ENCODE results near the gene ARFIP2. TPM values are rescaled to one million over a fixed set of nuclear protein-coding genes. Genes with fewer than 3 reads are reported as not detected.
"Not testable (repeated sequence)": the region's sequence is repeated elsewhere in the genome, so short reads cannot be mapped to it uniquely, and the experiment has no call there.

ARFIP2 gene, protein sequence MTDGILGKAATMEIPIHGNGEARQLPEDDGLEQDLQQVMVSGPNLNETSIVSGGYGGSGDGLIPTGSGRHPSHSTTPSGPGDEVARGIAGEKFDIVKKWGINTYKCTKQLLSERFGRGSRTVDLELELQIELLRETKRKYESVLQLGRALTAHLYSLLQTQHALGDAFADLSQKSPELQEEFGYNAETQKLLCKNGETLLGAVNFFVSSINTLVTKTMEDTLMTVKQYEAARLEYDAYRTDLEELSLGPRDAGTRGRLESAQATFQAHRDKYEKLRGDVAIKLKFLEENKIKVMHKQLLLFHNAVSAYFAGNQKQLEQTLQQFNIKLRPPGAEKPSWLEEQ
- polyA plus RNA-seq = 10 to 100 TPM; 29.3 to 42.5 TPM

GRCh38 chr11:6481012-6481923 is at the start of gene ARFIP2, which contains the start of gene TIMM10B:
TSS of gene ARFIP2 (minus strand) at chr11:6481331. CDS start at chr11:6480421, 910 bp downstream.
TSS of gene TIMM10B (plus strand) at chr11:6481501. CDS start at chr11:6481517, 16 bp downstream.
- Histone ChIP-seq H3K36me3 (ENCODE audit: control insufficient read depth in 2 of 2, insufficient read depth in 2 of 2, low read length in 1 of 2) (peaks cover 10 to 24% of the 10 kb centered on the region in 2 donors), H3K4me3 (ENCODE audit: low read depth in 1 of 2, low read length in 2 of 2) (peak within 1 kb of the TSS; percentile 81 to 83), H3K27me3 (ENCODE audit: control insufficient read depth in 1 of 2, insufficient read depth in 2 of 2, low read length in 2 of 2) (no peaks in the 10 kb centered on the region), H3K4me1 (ENCODE audit: control insufficient read depth in 2 of 2, insufficient read depth in 2 of 2, low read length in 1 of 2) (peaks cover 6 to 9% of the 10 kb centered on the region in 2 donors), H3K27ac (ENCODE audit: low read depth in 2 of 2, low read length in 1 of 2) (peak within 1 kb of the TSS; percentile 96 to 99), H3K9me3 (ENCODE audit: control insufficient read depth in 2 of 2, insufficient read depth in 1 of 2, low read depth in 1 of 2, low read length in 1 of 2) (no peaks in the 10 kb centered on the region)
- 0% methylated on average over 66 of the region's 66 CpGs for WGBS, 2 donors

GRCh38 chr11:6530848-6531247 is 49.7 kb upstream of the ARFIP2 start:
- H3K4me3 ChIP-seq (ENCODE audit: low read depth in 1 of 2, low read length in 2 of 2) = no peak overlapping the region
- 91 to 94% methylated on average over 2 of the region's 2 CpGs for WGBS, 2 donors

GRCh38 chr11:6529266-6529665 is 48.1 kb upstream of the ARFIP2 start:
- no peak overlapping the region for H3K4me3 ChIP-seq (ENCODE audit: low read depth in 1 of 2, low read length in 2 of 2)
- no peaks in the 10 kb centered on the region for H3K27me3 ChIP-seq (ENCODE audit: control insufficient read depth in 1 of 2, insufficient read depth in 2 of 2, low read length in 2 of 2)
- no peaks in the 10 kb centered on the region for H3K4me1 ChIP-seq (ENCODE audit: control insufficient read depth in 2 of 2, insufficient read depth in 2 of 2, low read length in 1 of 2)
- peaks cover 0 to 11% of the 10 kb centered on the region in 2 donors for H3K36me3 ChIP-seq (ENCODE audit: control insufficient read depth in 2 of 2, insufficient read depth in 2 of 2, low read length in 1 of 2)
- WGBS, 2 donors = 93 to 95% methylated on average over 2 of the region's 2 CpGs
- H3K9me3 ChIP-seq (ENCODE audit: control insufficient read depth in 2 of 2, insufficient read depth in 1 of 2, low read depth in 1 of 2, low read length in 1 of 2) = no peaks in the 10 kb centered on the region
- H3K27ac ChIP-seq (ENCODE audit: low read depth in 2 of 2, low read length in 1 of 2) = no peak overlapping the region

More at GRCh38 chr11:6530848-6531247, 49.7 kb upstream of the ARFIP2 start:
- Histone ChIP-seq H3K4me1 (ENCODE audit: control insufficient read depth in 2 of 2, insufficient read depth in 2 of 2, low read length in 1 of 2) (no peaks in the 10 kb centered on the region), H3K36me3 (ENCODE audit: control insufficient read depth in 2 of 2, insufficient read depth in 2 of 2, low read length in 1 of 2) (peaks cover 0 to 11% of the 10 kb centered on the region in 2 donors), H3K27ac (ENCODE audit: low read depth in 2 of 2, low read length in 1 of 2) (no peak overlapping the region), H3K27me3 (ENCODE audit: control insufficient read depth in 1 of 2, insufficient read depth in 2 of 2, low read length in 2 of 2) (no peaks in the 10 kb centered on the region), H3K9me3 (ENCODE audit: control insufficient read depth in 2 of 2, insufficient read depth in 1 of 2, low read depth in 1 of 2, low read length in 1 of 2) (no peaks in the 10 kb centered on the region)

DNA sequence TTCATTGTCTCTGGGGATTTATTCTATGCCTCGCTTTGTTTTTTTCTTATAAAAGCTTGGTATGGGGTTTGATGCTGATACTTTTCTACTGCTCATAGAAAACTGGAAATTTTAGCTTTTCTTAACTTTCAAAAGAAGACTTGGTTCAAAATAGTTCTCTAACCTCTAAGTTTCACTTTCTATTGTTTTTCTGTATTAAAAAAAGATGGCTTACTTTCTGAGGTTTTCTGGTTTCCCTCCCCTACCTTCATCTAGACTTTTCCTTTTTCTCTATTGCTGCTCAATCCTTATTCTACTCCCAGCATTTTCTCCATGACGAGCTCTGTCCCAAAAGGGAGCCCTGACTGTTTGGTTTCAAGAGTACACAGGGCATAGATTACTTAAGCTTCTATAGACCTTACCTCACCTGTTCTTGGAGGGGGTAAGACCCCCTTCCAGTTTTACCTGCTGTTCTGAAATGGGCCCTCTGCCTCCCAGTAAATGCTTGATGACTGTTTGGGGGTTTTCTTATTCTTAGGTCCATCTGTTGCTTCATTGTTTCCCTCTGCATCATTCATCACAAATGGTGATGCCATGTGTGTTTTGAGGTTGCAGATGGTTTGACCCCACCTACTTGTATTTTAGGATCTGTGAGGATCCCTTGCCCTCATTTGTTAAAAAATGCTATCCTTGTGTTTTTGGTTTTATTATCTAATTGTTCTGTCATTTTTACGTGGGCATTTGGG is 45.4 kb upstream of the ARFIP2 start:
- H3K27ac ChIP-seq (ENCODE audit: low read depth in 2 of 2, low read length in 1 of 2) = no peak overlapping the region
- H3K9me3 ChIP-seq (ENCODE audit: control insufficient read depth in 2 of 2, insufficient read depth in 1 of 2, low read depth in 1 of 2, low read length in 1 of 2) = no peaks in the 10 kb centered on the region
- H3K27me3 ChIP-seq (ENCODE audit: control insufficient read depth in 1 of 2, insufficient read depth in 2 of 2, low read length in 2 of 2) = no peaks in the 10 kb centered on the region
- no peak overlapping the region for H3K4me3 ChIP-seq (ENCODE audit: low read depth in 1 of 2, low read length in 2 of 2)
- H3K36me3 ChIP-seq (ENCODE audit: control insufficient read depth in 2 of 2, insufficient read depth in 2 of 2, low read length in 1 of 2) = peaks cover 0 to 4% of the 10 kb centered on the region in 2 donors
- 81% methylated on average over 3 of the region's 3 CpGs for WGBS, 2 donors
- no peaks in the 10 kb centered on the region for H3K4me1 ChIP-seq (ENCODE audit: control insufficient read depth in 2 of 2, insufficient read depth in 2 of 2, low read length in 1 of 2)

GRCh38 chr11:6523253-6523652 is 42.1 kb upstream of the ARFIP2 start:
- Histone ChIP-seq H3K9me3 (ENCODE audit: control insufficient read depth in 2 of 2, insufficient read depth in 1 of 2, low read depth in 1 of 2, low read length in 1 of 2) (no peaks in the 10 kb centered on the region), H3K27ac (ENCODE audit: low read depth in 2 of 2, low read length in 1 of 2) (no peak overlapping the region), H3K36me3 (ENCODE audit: control insufficient read depth in 2 of 2, insufficient read depth in 2 of 2, low read length in 1 of 2) (peaks cover 4 to 8% of the 10 kb centered on the region in 2 donors), H3K27me3 (ENCODE audit: control insufficient read depth in 1 of 2, insufficient read depth in 2 of 2, low read length in 2 of 2) (no peaks in the 10 kb centered on the region), H3K4me1 (ENCODE audit: control insufficient read depth in 2 of 2, insufficient read depth in 2 of 2, low read length in 1 of 2) (no peaks in the 10 kb centered on the region), H3K4me3 (ENCODE audit: low read depth in 1 of 2, low read length in 2 of 2) (no peak overlapping the region)
- WGBS, 2 donors = 45 to 60% methylated on average over 1 of the region's 1 CpG

DNA sequence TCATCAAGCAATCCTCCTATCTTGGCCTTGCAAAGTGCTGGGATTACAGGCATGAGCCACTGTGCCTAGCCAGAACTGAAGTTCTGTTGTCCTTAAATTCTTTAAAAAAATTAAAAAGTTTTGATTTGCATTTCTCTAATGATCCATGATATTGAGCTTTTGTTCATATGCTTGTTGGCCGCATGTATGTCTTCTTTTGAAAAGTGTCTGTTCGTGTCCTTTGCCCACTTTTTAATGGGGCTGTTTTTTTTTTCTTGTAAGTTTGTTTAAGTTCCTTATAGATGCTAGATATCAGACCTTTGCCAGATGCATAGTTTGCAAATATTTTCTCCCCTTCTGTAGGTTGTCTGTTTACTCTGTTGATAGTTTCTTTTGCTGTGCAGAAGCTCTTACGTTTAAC is 40.8 kb upstream of the ARFIP2 start:
- 91 to 95% methylated on average over 3 of the region's 3 CpGs for WGBS, 2 donors
- not testable (repeated sequence) for H3K4me1 ChIP-seq (ENCODE audit: control insufficient read depth in 2 of 2, insufficient read depth in 2 of 2, low read length in 1 of 2); H3K4me3 ChIP-seq (ENCODE audit: low read depth in 1 of 2, low read length in 2 of 2); H3K27ac ChIP-seq (ENCODE audit: low read depth in 2 of 2, low read length in 1 of 2); H3K36me3 ChIP-seq (ENCODE audit: control insufficient read depth in 2 of 2, insufficient read depth in 2 of 2, low read length in 1 of 2); H3K9me3 ChIP-seq (ENCODE audit: control insufficient read depth in 2 of 2, insufficient read depth in 1 of 2, low read depth in 1 of 2, low read length in 1 of 2); H3K27me3 ChIP-seq (ENCODE audit: control insufficient read depth in 1 of 2, insufficient read depth in 2 of 2, low read length in 2 of 2)

DNA sequence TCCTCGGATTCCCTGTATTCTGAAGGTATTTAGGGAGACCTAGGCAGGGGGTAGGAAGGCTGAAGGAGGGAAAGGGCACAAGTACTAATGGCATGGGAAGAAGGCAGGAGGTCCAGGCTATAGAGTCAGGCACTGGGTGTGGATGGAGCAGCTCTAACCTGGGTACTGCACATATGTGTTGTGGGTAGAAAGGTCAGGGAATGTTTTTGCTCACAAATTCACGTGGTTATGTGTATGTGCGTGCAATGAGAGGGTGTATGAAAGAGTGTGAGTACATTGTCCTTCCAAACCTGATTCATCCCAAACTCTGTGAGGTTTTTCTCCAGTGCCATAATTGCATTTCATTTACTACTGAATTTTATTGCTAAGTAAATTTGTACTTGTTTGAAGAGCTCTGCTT is 39.1 kb upstream of the ARFIP2 start:
- WGBS, 2 donors = 90% methylated on average over 3 of the region's 3 CpGs
- H3K36me3 ChIP-seq (ENCODE audit: control insufficient read depth in 2 of 2, insufficient read depth in 2 of 2, low read length in 1 of 2) = peaks cover 3 to 8% of the 10 kb centered on the region in 2 donors

GRCh38 chr11:6516865-6517264 is 35.7 kb upstream of the ARFIP2 start:
- Histone ChIP-seq H3K9me3 (ENCODE audit: control insufficient read depth in 2 of 2, insufficient read depth in 1 of 2, low read depth in 1 of 2, low read length in 1 of 2) (no peaks in the 10 kb centered on the region), H3K4me1 (ENCODE audit: control insufficient read depth in 2 of 2, insufficient read depth in 2 of 2, low read length in 1 of 2) (no peaks in the 10 kb centered on the region), H3K36me3 (ENCODE audit: control insufficient read depth in 2 of 2, insufficient read depth in 2 of 2, low read length in 1 of 2) (peaks cover 3 to 8% of the 10 kb centered on the region in 2 donors), H3K4me3 (ENCODE audit: low read depth in 1 of 2, low read length in 2 of 2) (no peak overlapping the region), H3K27ac (ENCODE audit: low read depth in 2 of 2, low read length in 1 of 2) (no peak overlapping the region), H3K27me3 (ENCODE audit: control insufficient read depth in 1 of 2, insufficient read depth in 2 of 2, low read length in 2 of 2) (no peaks in the 10 kb centered on the region)

More for the DNA sequence above, 39.1 kb upstream of the ARFIP2 start:
- no peaks in the 10 kb centered on the region for H3K9me3 ChIP-seq (ENCODE audit: control insufficient read depth in 2 of 2, insufficient read depth in 1 of 2, low read depth in 1 of 2, low read length in 1 of 2)
- H3K4me1 ChIP-seq (ENCODE audit: control insufficient read depth in 2 of 2, insufficient read depth in 2 of 2, low read length in 1 of 2) = no peaks in the 10 kb centered on the region
- H3K27me3 ChIP-seq (ENCODE audit: control insufficient read depth in 1 of 2, insufficient read depth in 2 of 2, low read length in 2 of 2) = no peaks in the 10 kb centered on the region
- H3K4me3 ChIP-seq (ENCODE audit: low read depth in 1 of 2, low read length in 2 of 2) = no peak overlapping the region
- H3K27ac ChIP-seq (ENCODE audit: low read depth in 2 of 2, low read length in 1 of 2) = no peak overlapping the region

GRCh38 chr11:6505577-6506240 is 24.6 kb upstream of the ARFIP2 start:
- Histone ChIP-seq H3K4me3 (ENCODE audit: low read depth in 1 of 2, low read length in 2 of 2) (no peak overlapping the region), H3K4me1 (ENCODE audit: control insufficient read depth in 2 of 2, insufficient read depth in 2 of 2, low read length in 1 of 2) (no peaks in the 10 kb centered on the region), H3K36me3 (ENCODE audit: control insufficient read depth in 2 of 2, insufficient read depth in 2 of 2, low read length in 1 of 2) (no peaks in the 10 kb centered on the region), H3K27ac (ENCODE audit: low read depth in 2 of 2, low read length in 1 of 2) (no peak overlapping the region), H3K9me3 (ENCODE audit: control insufficient read depth in 2 of 2, insufficient read depth in 1 of 2, low read depth in 1 of 2, low read length in 1 of 2) (no peaks in the 10 kb centered on the region), H3K27me3 (ENCODE audit: control insufficient read depth in 1 of 2, insufficient read depth in 2 of 2, low read length in 2 of 2) (no peaks in the 10 kb centered on the region)
- WGBS, 2 donors = 54 to 59% methylated on average over 2 of the region's 2 CpGs
